Activated naive CD8-positive, alpha-beta T cell (primary cell): ENCODE results near the gene RGS19.
A peak's percentile ranks its signal among the peaks of the same experiment; 100 is the strongest.

ENCODE experiments used
- H3K27ac Mint-ChIP-seq: one replicate; pipeline ENCODE4 v1.8.0; 2021; ENCODE audit warnings: mixed read lengths
- H3K27me3 Mint-ChIP-seq: one replicate; pipeline ENCODE4 v1.8.0; 2021; ENCODE audit warnings: mixed read lengths
- H3K36me3 Mint-ChIP-seq: one replicate; pipeline ENCODE4 v1.8.0; 2021; ENCODE audit warnings: mixed read lengths
- H3K4me1 Mint-ChIP-seq: one replicate; pipeline ENCODE4 v1.8.0; 2021; ENCODE audit warnings: low read depth, mixed read lengths
- H3K4me3 Mint-ChIP-seq: one replicate; pipeline ENCODE4 v1.8.0; 2021; ENCODE audit warnings: mild to moderate bottlenecking, mixed read lengths
- H3K9me3 Mint-ChIP-seq: one replicate; pipeline ENCODE4 v1.8.0; 2021; ENCODE audit warnings: low read depth, mixed read lengths

Gene RGS19

DNA sequence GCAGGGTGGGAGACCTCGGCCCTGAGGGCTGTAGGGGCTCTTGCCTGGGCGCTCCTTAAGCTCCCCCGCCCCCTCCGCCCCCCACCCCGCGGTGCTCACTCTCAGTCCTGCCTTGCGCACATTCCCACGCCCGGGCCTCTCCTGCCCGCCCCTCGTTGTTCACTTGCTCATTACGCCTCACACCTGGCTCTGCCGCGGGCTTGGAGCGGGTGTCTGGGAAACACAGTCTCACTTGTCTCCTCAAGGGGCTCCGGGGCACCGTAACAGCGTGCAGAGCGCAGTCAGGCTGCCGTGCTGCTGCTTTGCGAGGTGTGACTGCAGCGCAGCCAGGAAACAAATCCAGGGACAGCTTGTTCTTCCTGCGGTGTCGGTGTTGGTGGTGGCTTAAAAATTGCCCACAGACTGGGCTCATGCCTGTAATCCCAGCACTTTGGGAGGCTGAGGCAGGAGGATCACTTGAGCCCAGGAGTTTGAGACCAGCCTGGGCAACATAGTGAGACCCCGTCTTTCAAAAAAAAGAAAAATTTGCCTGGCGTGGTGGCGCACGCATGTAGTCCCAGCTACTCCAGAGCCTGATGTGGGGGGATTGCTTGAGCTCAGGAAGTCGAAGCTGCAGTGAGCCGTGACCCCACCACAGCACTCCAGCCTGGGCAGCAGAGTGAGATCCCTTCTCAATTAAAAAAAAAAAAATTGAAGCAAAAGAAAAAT, 23.5 kb upstream of the RGS19 start:
- Mint-ChIP-seq H3K36me3 (no peaks in the 10 kb centered on the region), H3K4me1 (peaks cover 19% of the 10 kb centered on the region), H3K27ac (no peak overlapping the region), H3K27me3 (peaks cover 6% of the 10 kb centered on the region), H3K9me3 (no peaks in the 10 kb centered on the region), H3K4me3 (peak overlapping the region; percentile 68)

DNA sequence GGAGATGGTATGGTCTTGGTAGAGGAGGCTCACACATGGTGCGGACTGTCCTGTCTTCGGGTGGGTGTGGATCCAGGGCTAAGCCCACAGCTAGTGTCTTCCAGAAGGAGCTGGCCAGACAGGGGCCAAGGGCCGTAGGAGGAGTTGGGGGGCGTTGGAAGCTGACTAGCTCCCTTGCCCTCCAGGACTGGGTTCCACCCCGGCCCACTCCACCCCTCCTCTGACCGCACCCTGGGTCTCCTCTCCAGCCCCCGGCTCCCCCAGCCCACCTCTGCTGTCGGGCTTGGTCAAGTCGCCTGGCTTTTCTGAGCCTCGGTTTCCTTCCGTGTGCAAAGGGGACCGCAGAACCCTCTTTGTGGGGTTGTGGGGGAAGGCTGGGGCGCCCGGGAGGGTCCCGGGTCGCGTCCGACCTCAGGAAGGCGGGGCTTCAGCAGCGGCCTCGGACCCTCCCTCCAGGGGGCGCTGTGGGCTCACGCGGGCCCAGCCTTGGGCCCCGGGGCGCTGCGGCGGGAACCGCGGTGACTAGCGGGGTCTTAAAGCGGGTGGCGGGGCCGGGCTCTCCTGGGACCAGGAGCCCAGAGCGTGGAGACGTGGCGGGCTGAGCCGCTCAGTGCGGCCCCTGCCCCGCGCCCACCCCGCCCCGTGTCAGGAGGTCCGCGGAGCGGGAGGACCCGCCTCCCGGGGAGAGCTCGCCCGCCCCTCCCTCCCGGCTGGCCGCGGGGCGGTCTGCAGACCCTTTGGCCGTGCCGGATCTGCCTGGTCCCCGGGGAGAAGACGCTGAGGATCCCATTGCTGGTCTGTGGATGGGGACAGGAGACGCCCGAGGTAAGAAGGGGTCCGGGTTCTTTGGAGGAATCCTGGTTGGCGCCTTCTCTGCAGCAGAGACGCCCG, 22.7 kb upstream of the RGS19 start:
- Mint-ChIP-seq H3K4me3 (peak overlapping the region; percentile 67), H3K9me3 (peaks cover under 1% of the 10 kb centered on the region), H3K4me1 (peaks cover 17% of the 10 kb centered on the region), H3K36me3 (peaks cover under 1% of the 10 kb centered on the region), H3K27ac (no peak overlapping the region), H3K27me3 (peaks cover 6% of the 10 kb centered on the region)

GRCh38 chr20:64100946-64101688, 21.8 kb upstream of the RGS19 start:
- Mint-ChIP-seq H3K27ac (no peak overlapping the region), H3K9me3 (peaks cover 5% of the 10 kb centered on the region), H3K36me3 (peaks cover 6% of the 10 kb centered on the region), H3K4me1 (peaks cover 17% of the 10 kb centered on the region), H3K27me3 (peaks cover 6% of the 10 kb centered on the region), H3K4me3 (peak overlapping the region; percentile 67)

DNA sequence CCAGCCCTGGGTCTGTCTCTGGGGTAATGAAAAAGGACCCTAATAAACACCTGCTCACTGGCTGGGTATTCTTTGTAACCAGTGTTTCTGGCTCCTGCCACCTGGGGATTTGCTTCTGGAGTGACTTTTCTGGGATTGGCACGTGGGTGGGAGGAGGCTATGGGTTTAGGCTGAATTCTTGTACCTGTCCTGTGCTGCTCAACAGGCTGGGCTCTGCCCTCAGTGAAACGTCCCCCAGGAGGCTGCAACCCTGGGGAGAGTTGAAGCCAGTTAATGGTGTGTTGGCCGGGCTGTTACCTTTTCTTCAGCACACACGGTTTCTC, 21.2 kb upstream of the RGS19 start:
- no peak overlapping the region for H3K4me3 Mint-ChIP-seq
- H3K4me1 Mint-ChIP-seq, result peaks cover 17% of the 10 kb centered on the region
- H3K27me3 Mint-ChIP-seq, result peaks cover 6% of the 10 kb centered on the region
- H3K9me3 Mint-ChIP-seq, result peaks cover 5% of the 10 kb centered on the region
- peaks cover 6% of the 10 kb centered on the region for H3K36me3 Mint-ChIP-seq
- no peak overlapping the region for H3K27ac Mint-ChIP-seq

- peaks cover 5% of the 10 kb centered on the region for H3K9me3 Mint-ChIP-seq
- H3K36me3 Mint-ChIP-seq, result peaks cover 6% of the 10 kb centered on the region
- H3K4me3 Mint-ChIP-seq, result no peak overlapping the region
- H3K27ac Mint-ChIP-seq, result no peak overlapping the region
- H3K27me3 Mint-ChIP-seq, result peaks cover 6% of the 10 kb centered on the region
- H3K4me1 Mint-ChIP-seq, result peaks cover 17% of the 10 kb centered on the region
These were observed 20.7 kb upstream of the RGS19 start for GRCh38 chr20:64099880-64100565.

- H3K4me1 Mint-ChIP-seq, result peaks cover 17% of the 10 kb centered on the region
- peaks cover 6% of the 10 kb centered on the region for H3K27me3 Mint-ChIP-seq
- peaks cover 5% of the 10 kb centered on the region for H3K9me3 Mint-ChIP-seq
- peaks cover 6% of the 10 kb centered on the region for H3K36me3 Mint-ChIP-seq
- H3K27ac Mint-ChIP-seq, result no peak overlapping the region
- H3K4me3 Mint-ChIP-seq, result no peak overlapping the region
These were observed 19.9 kb upstream of the RGS19 start for GRCh38 chr20:64099086-64099786.

DNA sequence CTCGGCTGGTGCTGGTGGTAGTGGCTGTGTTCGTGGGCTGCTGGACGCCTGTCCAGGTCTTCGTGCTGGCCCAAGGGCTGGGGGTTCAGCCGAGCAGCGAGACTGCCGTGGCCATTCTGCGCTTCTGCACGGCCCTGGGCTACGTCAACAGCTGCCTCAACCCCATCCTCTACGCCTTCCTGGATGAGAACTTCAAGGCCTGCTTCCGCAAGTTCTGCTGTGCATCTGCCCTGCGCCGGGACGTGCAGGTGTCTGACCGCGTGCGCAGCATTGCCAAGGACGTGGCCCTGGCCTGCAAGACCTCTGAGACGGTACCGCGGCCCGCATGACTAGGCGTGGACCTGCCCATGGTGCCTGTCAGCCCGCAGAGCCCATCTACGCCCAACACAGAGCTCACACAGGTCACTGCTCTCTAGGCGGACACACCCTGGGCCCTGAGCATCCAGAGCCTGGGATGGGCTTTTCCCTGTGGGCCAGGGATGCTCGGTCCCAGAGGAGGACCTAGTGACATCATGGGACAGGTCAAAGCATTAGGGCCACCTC, 19.2 kb upstream of the RGS19 start:
- Mint-ChIP-seq H3K27ac (no peak overlapping the region), H3K4me3 (no peak overlapping the region), H3K4me1 (peaks cover 17% of the 10 kb centered on the region), H3K36me3 (peaks cover 6% of the 10 kb centered on the region), H3K27me3 (peaks cover 5% of the 10 kb centered on the region), H3K9me3 (peaks cover 5% of the 10 kb centered on the region)

GRCh38 chr20:64096535-64096934, 17.2 kb upstream of the RGS19 start:
- peaks cover 16% of the 10 kb centered on the region for H3K4me1 Mint-ChIP-seq
- peaks cover 5% of the 10 kb centered on the region for H3K9me3 Mint-ChIP-seq
- H3K36me3 Mint-ChIP-seq, result peaks cover 6% of the 10 kb centered on the region
- H3K4me3 Mint-ChIP-seq, result no peak overlapping the region
- no peak overlapping the region for H3K27ac Mint-ChIP-seq
- H3K27me3 Mint-ChIP-seq, result peaks cover 2% of the 10 kb centered on the region

DNA sequence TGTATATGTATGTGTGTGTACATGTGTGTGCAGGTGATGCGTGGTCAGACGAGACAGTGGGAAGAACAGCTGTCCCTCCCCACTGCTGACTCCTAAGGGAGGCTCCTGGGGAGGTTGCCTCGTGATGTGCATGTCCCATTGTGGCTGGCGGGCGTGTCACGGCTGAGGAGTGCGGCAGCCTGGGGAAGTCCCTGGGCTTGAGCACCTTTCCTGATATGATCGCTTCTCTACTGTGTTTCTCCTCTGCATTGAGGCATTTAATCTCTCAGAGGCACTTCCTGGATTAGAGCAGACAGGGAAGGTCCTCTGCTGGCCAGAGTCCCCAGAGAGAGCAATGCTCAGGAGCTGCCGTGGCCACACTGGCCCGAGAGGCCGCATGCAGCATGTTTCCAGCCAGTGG, 16.6 kb upstream of the RGS19 start:
- Mint-ChIP-seq H3K9me3 (peaks cover 5% of the 10 kb centered on the region), H3K27me3 (no peaks in the 10 kb centered on the region), H3K36me3 (peaks cover 6% of the 10 kb centered on the region), H3K4me3 (no peak overlapping the region), H3K4me1 (peaks cover 11% of the 10 kb centered on the region), H3K27ac (no peak overlapping the region)

GRCh38 chr20:64095455-64095854, 16.1 kb upstream of the RGS19 start:
- no peaks in the 10 kb centered on the region for H3K27me3 Mint-ChIP-seq
- H3K27ac Mint-ChIP-seq, result no peak overlapping the region
- peaks cover 5% of the 10 kb centered on the region for H3K9me3 Mint-ChIP-seq
- peaks cover 6% of the 10 kb centered on the region for H3K36me3 Mint-ChIP-seq
- no peak overlapping the region for H3K4me3 Mint-ChIP-seq
- H3K4me1 Mint-ChIP-seq, result peaks cover 7% of the 10 kb centered on the region

DNA sequence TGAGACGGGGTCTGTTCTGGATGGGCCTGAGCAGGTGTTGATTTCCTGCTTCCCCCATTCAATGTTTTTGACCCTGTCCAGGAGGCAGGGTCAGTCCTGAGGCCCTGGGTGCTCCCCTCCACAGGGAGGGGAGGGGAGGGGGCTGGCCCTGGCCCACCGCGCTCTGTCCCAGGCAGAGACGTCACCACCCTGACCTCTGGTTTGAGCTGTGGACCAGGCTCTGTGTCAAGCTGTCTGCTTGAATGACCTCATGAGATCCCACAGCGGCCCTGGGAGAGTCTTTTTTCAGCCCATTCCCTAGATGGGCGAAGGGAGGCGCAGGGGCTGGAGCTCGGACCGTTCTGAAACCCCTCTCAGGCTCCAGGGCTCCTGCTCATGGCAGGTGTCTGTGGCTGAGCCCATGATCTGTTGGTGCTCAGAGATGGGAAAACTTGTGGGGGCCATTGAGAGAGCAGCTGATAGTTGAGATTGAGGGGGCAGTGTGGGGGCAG, 13.7 kb upstream of the RGS19 start:
- peaks cover 5% of the 10 kb centered on the region for H3K9me3 Mint-ChIP-seq
- no peaks in the 10 kb centered on the region for H3K27me3 Mint-ChIP-seq
- H3K36me3 Mint-ChIP-seq, result peaks cover 6% of the 10 kb centered on the region
- H3K4me3 Mint-ChIP-seq, result no peak overlapping the region
- peaks cover 2% of the 10 kb centered on the region for H3K4me1 Mint-ChIP-seq
- no peak overlapping the region for H3K27ac Mint-ChIP-seq

GRCh38 chr20:64092258-64093012, 13.1 kb upstream of the RGS19 start:
- H3K36me3 Mint-ChIP-seq, result peaks cover 6% of the 10 kb centered on the region
- H3K9me3 Mint-ChIP-seq, result peaks cover 5% of the 10 kb centered on the region
- peaks cover 2% of the 10 kb centered on the region for H3K4me1 Mint-ChIP-seq
- no peak overlapping the region for H3K27ac Mint-ChIP-seq
- H3K4me3 Mint-ChIP-seq, result no peak overlapping the region
- no peaks in the 10 kb centered on the region for H3K27me3 Mint-ChIP-seq

DNA sequence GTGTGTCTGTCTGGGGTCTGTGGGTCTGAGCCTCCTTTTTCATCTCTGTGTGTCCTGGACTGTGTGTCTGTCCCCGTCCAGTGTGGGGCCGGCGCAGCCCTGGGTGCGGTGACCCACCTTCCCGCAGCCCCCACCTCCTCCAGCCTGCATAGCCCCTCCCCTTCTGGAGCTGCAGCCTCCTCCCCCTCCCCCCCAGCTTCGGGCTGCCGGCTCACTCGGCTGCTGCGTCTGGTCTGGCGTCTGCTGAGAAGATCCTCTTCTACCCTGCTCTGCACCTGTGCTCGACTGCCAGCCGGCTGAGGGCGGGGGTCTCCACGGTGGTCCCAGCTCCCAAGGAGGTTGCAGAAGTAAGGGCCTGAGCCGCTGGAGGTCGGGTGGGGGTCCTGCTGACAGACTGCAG, 12.5 kb upstream of the RGS19 start:
- Mint-ChIP-seq H3K4me1 (peaks cover 2% of the 10 kb centered on the region), H3K9me3 (peaks cover 2% of the 10 kb centered on the region), H3K27me3 (no peaks in the 10 kb centered on the region), H3K27ac (no peak overlapping the region), H3K36me3 (peaks cover 4% of the 10 kb centered on the region), H3K4me3 (no peak overlapping the region)
